Measurements from ENCODE around the gene CDC26.
"Not testable (repeated sequence)": the region's sequence is repeated elsewhere in the genome, so short reads cannot be mapped to it uniquely, and the experiment has no call there.

CDC26 gene

GRCh38 chr9:113296796-113297558, 21.6 kb upstream of the CDC26 start:
- no peak for DNase-seq (ENCODE audit: low read depth)
- no peak overlapping the region for H3K4me3 ChIP-seq (ENCODE audit: low read depth, low read length)

GRCh38 chr9:113296247-113296646, 20.9 kb upstream of the CDC26 start:
- not testable (repeated sequence) for H3K4me3 ChIP-seq (ENCODE audit: low read depth, low read length); DNase-seq (ENCODE audit: low read depth)

GRCh38 chr9:113293285-113293878, 18.0 kb upstream of the CDC26 start:
- no peak for DNase-seq (ENCODE audit: low read depth)
- H3K4me3 ChIP-seq (ENCODE audit: low read depth, low read length) = no peak overlapping the region

GRCh38 chr9:113290052-113290607, 14.8 kb upstream of the CDC26 start:
- no peak overlapping the region for H3K4me3 ChIP-seq (ENCODE audit: low read depth, low read length)
- DNase-seq (ENCODE audit: low read depth) = no peak

GRCh38 chr9:113289091-113289490, 13.7 kb upstream of the CDC26 start:
- H3K4me3 ChIP-seq (ENCODE audit: low read depth, low read length) = no peak overlapping the region
- DNase-seq (ENCODE audit: low read depth) = no peak

GRCh38 chr9:113281356-113281755, 6.0 kb upstream of the CDC26 start:
- DNase-seq (ENCODE audit: low read depth) = no peak
- no peak overlapping the region for H3K4me3 ChIP-seq (ENCODE audit: low read depth, low read length)

- no peak overlapping the region for H3K4me3 ChIP-seq (ENCODE audit: low read depth, low read length)
- DNase-seq (ENCODE audit: low read depth) = no peak
Observed at GRCh38 chr9:113278840-113279239, 3.5 kb upstream of the CDC26 start.

- peak overlapping the region; percentile 62 for H3K4me3 ChIP-seq (ENCODE audit: low read depth, low read length)
- peak; percentile 11 for DNase-seq (ENCODE audit: low read depth)
Observed at GRCh38 chr9:113274474-113275156, 757 bp downstream of the CDC26 start.

GRCh38 chr9:113269871-113270270, 5.5 kb downstream of the CDC26 start:
- DNase-seq (ENCODE audit: low read depth) = no peak

GRCh38 chr9:113269355-113269754, 6.0 kb downstream of the CDC26 start:
- DNase-seq (ENCODE audit: low read depth) = no peak
- H3K4me3 ChIP-seq (ENCODE audit: low read depth, low read length) = no peak overlapping the region

More at GRCh38 chr9:113269871-113270270, 5.5 kb downstream of the CDC26 start:
- H3K4me3 ChIP-seq (ENCODE audit: low read depth, low read length) = no peak overlapping the region

- no peak overlapping the region for H3K4me3 ChIP-seq (ENCODE audit: low read depth, low read length)
- no peak for DNase-seq (ENCODE audit: low read depth)
Observed at GRCh38 chr9:113267911-113268566, 7.3 kb downstream of the CDC26 start.

- H3K4me3 ChIP-seq (ENCODE audit: low read depth, low read length) = no peak overlapping the region
- no peak for DNase-seq (ENCODE audit: low read depth)
Observed at GRCh38 chr9:113266174-113266573, 9.2 kb downstream of the CDC26 start.

GRCh38 chr9:113261917-113262671, 13.3 kb downstream of the CDC26 start:
- no peak for DNase-seq (ENCODE audit: low read depth)
- H3K4me3 ChIP-seq (ENCODE audit: low read depth, low read length) = no peak overlapping the region

GRCh38 chr9:113258282-113258681, 17.1 kb downstream of the CDC26 start:
- no peak for DNase-seq (ENCODE audit: low read depth)
- H3K4me3 ChIP-seq (ENCODE audit: low read depth, low read length) = no peak overlapping the region

- H3K4me3 ChIP-seq (ENCODE audit: low read depth, low read length) = no peak overlapping the region
- DNase-seq (ENCODE audit: low read depth) = no peak
Observed at GRCh38 chr9:113257863-113258262, 17.5 kb downstream of the CDC26 start.

GRCh38 chr9:113255438-113255837, 19.9 kb downstream of the CDC26 start:
- no peak for DNase-seq (ENCODE audit: low read depth)
- no peak overlapping the region for H3K4me3 ChIP-seq (ENCODE audit: low read depth, low read length)

- DNase-seq (ENCODE audit: low read depth) = no peak
- no peak overlapping the region for H3K4me3 ChIP-seq (ENCODE audit: low read depth, low read length)
Observed at GRCh38 chr9:113254991-113255390, 20.4 kb downstream of the CDC26 start.

- no peak overlapping the region for H3K4me3 ChIP-seq (ENCODE audit: low read depth, low read length)
- DNase-seq (ENCODE audit: low read depth) = no peak
Observed at GRCh38 chr9:113250807-113251206, 24.6 kb downstream of the CDC26 start.

- not testable (repeated sequence) for H3K4me3 ChIP-seq (ENCODE audit: low read depth, low read length); DNase-seq (ENCODE audit: low read depth)
Observed at GRCh38 chr9:113249661-113250060, 25.7 kb downstream of the CDC26 start.

Measured in skeletal muscle cell (primary cell).